ENCODE measurements around the gene SPRTN. TPM values are rescaled to one million over a fixed set of nuclear protein-coding genes. Genes with fewer than 3 reads are reported as not detected.

The SPRTN gene
- total and polyA plus RNA-seq, 2 experiments from 2014 or later = 9.1 to 25.0 TPM

DNA sequence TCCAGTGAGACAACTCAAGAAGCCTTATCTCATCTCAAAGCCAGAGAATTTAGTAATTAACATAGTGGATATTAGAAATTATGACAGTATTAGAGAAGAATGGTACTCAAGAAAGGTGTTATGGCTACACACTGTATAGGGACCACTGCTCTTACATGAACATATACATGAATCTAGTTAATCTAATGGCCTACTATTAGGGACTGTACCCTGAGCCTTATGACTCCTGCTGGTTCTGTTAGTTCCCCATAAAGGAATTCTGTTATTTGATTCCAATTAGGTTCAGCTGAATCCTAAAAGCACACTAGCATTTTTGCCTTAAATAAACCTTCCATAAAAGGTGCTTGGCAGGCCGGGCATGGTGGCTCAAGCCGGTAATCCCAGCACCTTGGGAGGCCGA is 44.3 kb downstream of the SPRTN start:
- H3K79me2 ChIP-seq (replicated peaks; ENCODE audit: insufficient read depth) = no peaks in the 10 kb centered on the region
- DNase-seq (ENCODE audit: low spot score) (no peak), ATAC-seq (no peak)
- no peak overlapping the region for H2AFZ ChIP-seq
- no peaks in the 10 kb centered on the region for H3K9me2 ChIP-seq (ENCODE audit: insufficient read depth)
- no peaks in the 10 kb centered on the region for H3F3A ChIP-seq (replicated peaks; ENCODE audit: low read depth)
- no peaks in the 10 kb centered on the region for H3K27me3 Mint-ChIP-seq (ENCODE audit: insufficient read depth, low read depth, poor library complexity)
- TF ChIP-seq, protein P1, sequence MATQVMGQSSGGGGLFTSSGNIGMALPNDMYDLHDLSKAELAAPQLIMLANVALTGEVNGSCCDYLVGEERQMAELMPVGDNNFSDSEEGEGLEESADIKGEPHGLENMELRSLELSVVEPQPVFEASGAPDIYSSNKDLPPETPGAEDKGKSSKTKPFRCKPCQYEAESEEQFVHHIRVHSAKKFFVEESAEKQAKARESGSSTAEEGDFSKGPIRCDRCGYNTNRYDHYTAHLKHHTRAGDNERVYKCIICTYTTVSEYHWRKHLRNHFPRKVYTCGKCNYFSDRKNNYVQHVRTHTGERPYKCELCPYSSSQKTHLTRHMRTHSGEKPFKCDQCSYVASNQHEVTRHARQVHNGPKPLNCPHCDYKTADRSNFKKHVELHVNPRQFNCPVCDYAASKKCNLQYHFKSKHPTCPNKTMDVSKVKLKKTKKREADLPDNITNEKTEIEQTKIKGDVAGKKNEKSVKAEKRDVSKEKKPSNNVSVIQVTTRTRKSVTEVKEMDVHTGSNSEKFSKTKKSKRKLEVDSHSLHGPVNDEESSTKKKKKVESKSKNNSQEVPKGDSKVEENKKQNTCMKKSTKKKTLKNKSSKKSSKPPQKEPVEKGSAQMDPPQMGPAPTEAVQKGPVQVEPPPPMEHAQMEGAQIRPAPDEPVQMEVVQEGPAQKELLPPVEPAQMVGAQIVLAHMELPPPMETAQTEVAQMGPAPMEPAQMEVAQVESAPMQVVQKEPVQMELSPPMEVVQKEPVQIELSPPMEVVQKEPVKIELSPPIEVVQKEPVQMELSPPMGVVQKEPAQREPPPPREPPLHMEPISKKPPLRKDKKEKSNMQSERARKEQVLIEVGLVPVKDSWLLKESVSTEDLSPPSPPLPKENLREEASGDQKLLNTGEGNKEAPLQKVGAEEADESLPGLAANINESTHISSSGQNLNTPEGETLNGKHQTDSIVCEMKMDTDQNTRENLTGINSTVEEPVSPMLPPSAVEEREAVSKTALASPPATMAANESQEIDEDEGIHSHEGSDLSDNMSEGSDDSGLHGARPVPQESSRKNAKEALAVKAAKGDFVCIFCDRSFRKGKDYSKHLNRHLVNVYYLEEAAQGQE (IDR thresholded peaks at IDR 0.05; ENCODE audit: unreplicated experiment) = no peak
- no peak for TF ChIP-seq CTCF (conservative IDR thresholded peaks at IDR 0.05; ENCODE audit: low read depth in 2 of 2)
- no peak for TF ChIP-seq EZH2 (IDR thresholded peaks at IDR 0.05; ENCODE audit: low read depth, unreplicated experiment)
- TF ChIP-seq ZNF462 (CRISPR knock-in tag; IDR thresholded peaks at IDR 0.05) = no peak
- no peak for TF ChIP-seq ZNF331 (CRISPR knock-in tag; IDR thresholded peaks at IDR 0.05; ENCODE audit: low read depth)
- no peak for TF ChIP-seq POLR2AphosphoS5 (IDR thresholded peaks at IDR 0.05; ENCODE audit: low read depth)
- no peak overlapping the region for H3K4me2 ChIP-seq
- H3K27ac ChIP-seq (ENCODE audit: low read depth) = no peak overlapping the region
- no peaks in the 10 kb centered on the region for H3K27me3 ChIP-seq (ENCODE audit: insufficient read depth)
- no peaks in the 10 kb centered on the region for H4K20me1 ChIP-seq (replicated peaks; ENCODE audit: insufficient read depth)
- no peak overlapping the region for H3K4me3 Mint-ChIP-seq
- H3K9me3 Mint-ChIP-seq = no peaks in the 10 kb centered on the region
- H3K27ac Mint-ChIP-seq = no peak overlapping the region
- H3K36me3 ChIP-seq (ENCODE audit: insufficient read depth) = no peaks in the 10 kb centered on the region
- peaks cover 6% of the 10 kb centered on the region for H3K4me1 Mint-ChIP-seq
- H3K4me3 ChIP-seq = no peak overlapping the region
- H3K4me1 ChIP-seq (ENCODE audit: insufficient read depth) = no peaks in the 10 kb centered on the region
- H3K36me3 Mint-ChIP-seq (ENCODE audit: low read depth) = no peaks in the 10 kb centered on the region
